Raji (cell line): ENCODE results near the gene AMBRA1.

Experiments used
- POLR2A ChIP-seq: IDR thresholded peaks from 2 replicates; pipeline ENCODE4 v1.6.1; 2011; ENCODE audit warnings: low read depth, low read length, control low read depth; ENCODE audit not compliant: insufficient read depth

Gene AMBRA1

DNA sequence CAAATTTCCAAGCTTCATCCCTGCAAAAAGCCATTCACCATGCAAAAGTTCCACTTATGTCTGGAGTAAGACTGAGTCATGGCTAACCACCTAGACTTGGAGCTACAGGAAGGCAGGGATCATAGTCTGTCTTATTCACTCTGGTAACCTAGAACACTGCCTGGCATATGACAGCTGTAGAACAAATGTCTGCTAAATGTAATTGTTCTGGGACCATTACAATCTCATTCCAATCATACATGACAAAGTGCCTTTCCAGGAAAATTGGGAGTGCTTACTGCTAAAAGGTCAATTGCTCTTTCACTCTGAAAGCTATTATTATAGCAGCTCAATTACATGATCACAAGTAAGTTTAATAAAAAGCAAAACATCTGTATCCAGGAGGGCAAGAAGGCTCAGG is 103.2 kb downstream of the AMBRA1 start:
- no peak for TF ChIP-seq POLR2A

DNA sequence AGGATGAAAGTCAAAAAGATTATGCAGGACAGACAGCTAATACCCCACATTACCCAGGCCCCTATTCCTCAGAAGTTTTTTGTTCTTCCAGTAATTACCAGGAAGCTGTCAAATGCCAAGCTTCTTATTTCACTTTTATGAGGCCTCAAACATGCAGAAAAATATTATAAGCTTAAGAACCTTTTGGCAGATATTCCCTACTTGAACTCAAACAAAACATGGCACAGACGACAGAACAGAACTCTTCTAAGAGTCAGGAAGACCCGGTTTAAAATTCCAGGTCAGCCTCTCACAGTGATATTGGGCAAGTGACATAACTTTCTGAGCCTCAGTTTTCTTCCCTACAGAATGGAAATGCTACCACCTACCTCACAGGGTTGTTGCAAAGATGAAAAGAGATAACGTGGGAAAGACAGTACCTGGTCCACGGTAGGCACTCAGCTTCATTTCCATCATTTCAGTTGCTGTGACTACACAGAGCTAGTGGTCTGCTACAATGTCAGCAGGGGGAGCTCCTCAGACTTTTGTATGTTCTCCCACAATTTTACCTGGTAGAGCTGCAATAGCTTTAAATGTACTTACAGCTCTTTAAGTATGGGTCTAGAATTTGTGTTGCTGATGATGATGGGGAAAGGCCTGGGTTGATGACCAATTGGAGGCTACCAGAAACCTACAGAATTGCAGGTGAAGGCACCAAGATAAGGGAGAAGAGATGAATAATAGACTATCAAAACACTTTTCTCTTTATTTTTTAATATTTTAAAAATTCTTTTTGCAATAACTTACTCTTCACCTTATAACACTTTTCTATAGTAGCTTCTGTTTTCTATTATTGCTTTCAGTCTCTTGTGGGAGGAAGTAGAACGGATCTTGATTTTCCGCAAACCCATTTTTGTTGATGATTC is 103.9 kb downstream of the AMBRA1 start:
- TF ChIP-seq POLR2A: no peak

- no peak for TF ChIP-seq POLR2A
These were observed 107.9 kb downstream of the AMBRA1 start for GRCh38 chr11:46485856-46486443.

GRCh38 chr11:46484101-46484500 is 109.7 kb downstream of the AMBRA1 start:
- no peak for TF ChIP-seq POLR2A

GRCh38 chr11:46480909-46481308 is 112.9 kb downstream of the AMBRA1 start:
- TF ChIP-seq POLR2A: no peak

DNA sequence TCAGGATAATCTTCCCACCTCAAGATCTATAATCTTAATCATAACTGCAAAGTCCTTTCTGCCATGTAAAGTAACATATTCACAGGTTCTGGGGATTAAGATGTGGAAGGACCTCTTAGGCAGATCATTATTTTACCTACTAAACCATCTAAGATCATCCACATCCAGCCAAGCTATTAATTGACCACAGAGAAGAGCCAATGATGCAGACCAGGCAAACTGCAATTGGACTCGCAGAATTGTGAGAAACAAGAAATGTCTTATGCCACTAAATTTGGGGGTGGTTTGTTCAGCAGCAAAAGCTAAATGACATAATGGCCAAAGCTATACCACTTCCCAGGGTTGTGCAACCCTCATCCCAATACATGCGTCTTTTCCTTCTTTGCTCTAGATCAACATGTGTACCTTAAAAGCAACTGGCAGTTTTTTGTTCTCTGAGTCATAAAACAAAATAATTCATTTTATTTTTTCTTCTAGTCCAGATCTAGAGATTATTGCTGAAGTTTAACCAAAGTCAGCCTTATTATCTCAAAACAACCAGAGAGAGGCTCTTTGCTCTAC is 113.6 kb downstream of the AMBRA1 start:
- TF ChIP-seq POLR2A: no peak

GRCh38 chr11:46479601-46480000 is 114.2 kb downstream of the AMBRA1 start:
- TF ChIP-seq POLR2A: no peak

GRCh38 chr11:46478196-46478595 is 115.6 kb downstream of the AMBRA1 start:
- TF ChIP-seq POLR2A: no peak

- TF ChIP-seq POLR2A: no peak
These were observed 116.7 kb downstream of the AMBRA1 start for GRCh38 chr11:46477136-46477535.

GRCh38 chr11:46475926-46476545 is 117.8 kb downstream of the AMBRA1 start:
- no peak for TF ChIP-seq POLR2A

DNA sequence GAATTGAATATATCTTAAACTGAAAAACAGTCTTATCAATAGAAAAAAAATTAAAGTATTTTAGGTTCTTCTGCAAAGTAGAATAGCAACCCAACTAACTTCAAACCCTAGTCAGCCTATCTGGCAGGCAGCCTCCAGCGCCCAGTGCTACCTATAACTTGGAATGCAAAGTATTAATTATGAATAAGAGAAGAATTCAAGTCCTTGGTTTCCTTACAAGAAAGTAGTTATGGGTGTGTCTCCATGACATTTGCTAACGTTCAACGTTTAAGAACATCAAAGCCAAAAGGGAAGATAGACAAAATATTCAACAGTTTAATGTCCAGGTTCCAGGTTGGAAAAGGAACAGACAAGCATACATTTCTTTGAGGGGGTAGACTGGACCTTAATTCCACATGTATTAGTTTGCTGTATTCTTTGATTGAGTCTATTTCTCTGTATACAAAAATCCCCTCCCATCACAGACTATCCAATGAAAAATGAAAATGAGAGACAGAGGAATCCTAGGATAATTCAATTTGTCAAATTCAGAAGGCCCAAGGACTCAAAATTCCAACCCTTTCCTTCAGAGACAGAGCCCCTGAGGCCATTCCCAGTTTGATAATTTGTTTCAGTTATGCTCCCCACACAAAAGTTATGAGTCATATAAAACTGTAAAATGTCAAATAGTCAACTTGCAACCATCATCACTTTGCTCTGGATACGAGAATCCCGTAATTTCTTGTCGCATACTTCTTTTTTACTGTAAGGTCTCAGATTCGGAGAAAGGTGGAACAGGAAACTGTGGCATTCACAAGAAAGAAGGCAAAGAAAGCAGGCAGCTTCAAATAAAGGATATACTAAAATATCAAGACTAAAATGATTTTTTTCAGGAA is 118.5 kb downstream of the AMBRA1 start:
- no peak for TF ChIP-seq POLR2A

DNA sequence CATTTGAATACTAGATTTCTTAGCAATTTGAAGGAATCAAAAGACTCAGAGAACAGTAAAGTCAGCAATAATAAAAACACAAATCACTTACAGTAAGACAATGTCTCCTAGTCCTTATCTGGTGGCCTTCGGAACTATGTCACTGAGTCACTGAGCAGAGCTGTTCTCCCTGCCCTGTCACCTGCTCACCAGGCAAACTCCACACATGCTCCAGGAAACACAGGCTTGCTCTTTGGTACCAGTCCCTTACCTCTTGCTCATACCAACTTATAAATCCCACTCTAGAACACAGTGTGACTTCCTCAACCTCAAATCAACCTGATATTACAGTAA is 121.2 kb downstream of the AMBRA1 start:
- no peak for TF ChIP-seq POLR2A

- no peak for TF ChIP-seq POLR2A
These were observed 121.7 kb downstream of the AMBRA1 start for GRCh38 chr11:46471943-46472661.

GRCh38 chr11:46469926-46470325 is 123.9 kb downstream of the AMBRA1 start:
- no peak for TF ChIP-seq POLR2A
